Right forelimb (tissue), 1 donor: Measurements from ENCODE around the gene SLC14A1.

Source experiments
- DNase-seq: peaks from one replicate; pipeline ENCODE4 v3.0.0-alpha.2; 2018

The SLC14A1 gene

DNA sequence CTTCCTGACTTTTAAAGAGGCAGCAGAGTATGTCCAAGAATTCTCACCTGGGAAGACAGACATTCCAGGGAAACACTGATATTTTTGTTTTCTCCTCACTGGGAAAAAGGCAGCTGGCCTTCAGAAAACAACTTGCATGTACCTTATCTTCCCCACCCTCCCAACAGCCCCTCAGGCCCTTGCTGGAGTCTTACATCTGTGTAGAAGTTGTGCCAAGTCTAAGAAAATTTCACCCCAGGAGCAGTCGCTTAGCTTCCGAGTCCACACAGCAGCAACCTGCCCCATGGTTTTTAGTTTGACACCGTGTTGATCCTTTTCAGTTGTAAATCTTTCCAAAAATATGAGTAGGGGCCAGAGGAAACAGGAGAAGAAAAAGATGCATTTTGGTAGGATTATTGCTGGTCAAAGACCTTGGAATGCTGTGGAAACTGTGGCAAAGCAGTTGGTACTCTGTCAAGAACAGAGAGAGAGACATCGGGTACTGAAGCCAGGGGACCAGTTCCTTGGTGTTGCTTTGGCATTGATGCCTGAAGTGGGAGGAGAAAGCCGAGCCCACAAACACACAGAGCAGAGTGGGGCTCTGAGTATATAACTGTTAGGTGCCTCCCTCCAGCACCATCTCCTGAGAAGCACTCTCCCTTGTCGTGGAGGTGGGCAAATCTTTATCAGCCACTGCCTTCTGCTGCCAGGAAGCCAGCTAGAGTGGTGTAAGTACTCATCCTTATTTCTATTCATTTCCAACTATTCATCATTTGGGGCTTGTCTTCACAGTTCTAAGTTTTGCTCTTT, at the start of gene SLC14A1:
SLC14A1 (plus strand) TSS at position 615 of the 789 bp plus-strand sequence. CDS start 6,140 bp downstream, outside the sequence.
- DNase-seq: no peak

DNA sequence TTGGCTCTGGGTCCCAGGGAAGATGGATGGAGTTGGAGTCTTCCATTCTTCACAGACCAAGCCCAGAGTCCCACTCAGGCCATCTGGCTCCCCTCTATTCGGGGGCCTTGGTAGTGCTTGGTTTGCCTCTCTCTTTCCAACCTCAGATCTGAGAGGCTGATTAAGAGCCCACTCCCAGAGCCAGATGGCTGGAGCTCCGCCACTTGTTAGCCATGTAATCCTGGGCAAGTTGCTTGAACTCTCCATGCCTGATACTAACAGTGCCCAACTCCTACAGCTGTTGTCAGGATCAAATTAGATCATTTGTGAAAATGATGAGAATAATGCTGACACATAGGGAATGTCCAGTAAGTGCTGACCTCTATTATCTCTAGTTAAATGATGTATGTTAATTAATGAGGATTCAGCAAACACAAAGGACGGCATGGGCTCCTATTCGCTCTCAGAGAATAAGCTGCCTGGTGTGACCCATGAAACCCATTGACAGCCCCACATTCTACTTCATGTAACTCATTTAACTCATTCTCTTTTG, 46.6 kb upstream of the SLC14A1 start:
- no peak for DNase-seq

DNA sequence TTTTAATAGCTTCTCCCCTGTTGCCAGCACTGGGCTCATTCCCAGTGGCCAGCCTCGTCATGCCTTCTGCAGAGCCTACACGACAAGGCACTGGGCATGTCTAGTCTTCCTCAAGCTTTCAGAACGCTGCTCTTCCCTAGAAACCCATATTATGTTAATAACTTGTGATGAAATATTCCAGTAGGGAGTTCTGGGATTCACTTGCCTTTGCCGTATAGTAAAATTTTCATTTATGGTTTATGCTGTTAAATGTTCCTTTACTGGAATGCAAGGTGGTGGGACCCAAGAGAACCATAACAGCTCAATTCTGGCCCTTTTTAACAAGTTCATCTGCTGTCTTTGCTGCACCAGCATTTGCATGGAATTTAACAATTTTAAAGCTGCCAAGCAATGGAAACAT, 45.5 kb upstream of the SLC14A1 start:
- no peak for DNase-seq

DNA sequence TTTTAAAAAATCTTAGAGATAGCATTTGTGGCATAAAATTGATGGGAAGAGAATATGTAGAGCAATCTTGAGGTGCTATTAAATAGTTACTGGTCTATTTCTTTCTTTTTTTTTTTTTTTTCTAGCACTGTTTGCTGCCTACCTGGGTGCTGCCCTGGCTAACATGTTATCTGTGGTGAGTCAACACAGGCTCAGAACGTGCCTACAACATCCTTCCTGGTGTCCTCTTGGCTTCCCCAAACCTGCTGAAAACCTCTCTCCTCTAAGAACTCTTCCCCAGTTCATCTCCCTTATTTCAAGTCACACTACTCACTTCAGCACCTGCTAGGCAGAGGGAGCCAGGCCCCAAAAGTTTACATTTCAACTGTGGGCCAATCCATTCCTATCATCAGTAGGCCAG, 45.1 kb upstream of the SLC14A1 start:
- no peak for DNase-seq

DNA sequence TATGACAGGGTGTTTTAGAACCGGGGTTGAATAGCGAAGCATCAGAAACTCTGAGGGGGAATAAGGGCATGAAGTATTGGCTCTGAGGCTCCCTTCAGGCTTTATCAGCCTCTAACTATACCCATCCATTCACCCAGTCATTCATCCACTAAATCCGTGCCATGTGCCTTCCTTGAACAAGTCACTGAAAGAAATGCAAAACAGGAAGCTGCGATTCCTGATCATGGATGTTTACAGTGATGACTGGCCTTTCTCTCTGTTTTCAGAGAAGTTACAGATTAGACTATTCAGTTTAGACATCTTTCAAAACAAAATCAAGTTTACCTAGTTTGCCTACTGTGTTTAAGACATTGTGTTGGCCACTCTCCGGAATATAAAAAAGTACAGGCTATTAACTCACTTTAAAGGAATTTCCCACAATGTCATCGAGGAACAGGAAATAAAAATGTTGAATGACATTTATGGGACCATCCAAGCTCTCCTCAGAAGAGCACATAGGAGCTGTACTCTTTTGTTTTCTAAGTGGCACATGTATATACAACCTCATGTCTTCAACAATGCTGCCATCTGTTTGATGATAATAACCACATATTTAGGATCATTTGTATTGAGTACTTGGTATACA, 43.8 kb upstream of the SLC14A1 start:
- no peak for DNase-seq

DNA sequence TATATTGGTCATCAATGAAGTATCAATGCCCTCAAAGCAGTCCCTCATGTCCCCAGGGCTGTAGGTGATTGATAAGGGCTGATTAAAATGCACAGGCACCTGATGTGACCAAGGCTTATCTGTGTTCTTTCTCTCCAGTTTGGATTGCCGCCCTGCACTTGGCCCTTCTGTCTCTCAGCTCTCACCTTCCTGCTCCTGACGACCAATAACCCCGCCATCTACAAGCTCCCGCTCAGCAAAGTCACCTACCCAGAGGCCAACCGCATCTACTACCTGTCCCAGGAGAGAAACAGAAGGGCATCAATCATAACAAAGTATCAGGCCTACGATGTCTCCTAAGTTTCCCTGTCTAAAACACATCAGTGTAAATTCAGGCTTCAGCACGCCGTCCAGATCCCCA, 41.8 kb upstream of the SLC14A1 start:
- DNase-seq: no peak

DNA sequence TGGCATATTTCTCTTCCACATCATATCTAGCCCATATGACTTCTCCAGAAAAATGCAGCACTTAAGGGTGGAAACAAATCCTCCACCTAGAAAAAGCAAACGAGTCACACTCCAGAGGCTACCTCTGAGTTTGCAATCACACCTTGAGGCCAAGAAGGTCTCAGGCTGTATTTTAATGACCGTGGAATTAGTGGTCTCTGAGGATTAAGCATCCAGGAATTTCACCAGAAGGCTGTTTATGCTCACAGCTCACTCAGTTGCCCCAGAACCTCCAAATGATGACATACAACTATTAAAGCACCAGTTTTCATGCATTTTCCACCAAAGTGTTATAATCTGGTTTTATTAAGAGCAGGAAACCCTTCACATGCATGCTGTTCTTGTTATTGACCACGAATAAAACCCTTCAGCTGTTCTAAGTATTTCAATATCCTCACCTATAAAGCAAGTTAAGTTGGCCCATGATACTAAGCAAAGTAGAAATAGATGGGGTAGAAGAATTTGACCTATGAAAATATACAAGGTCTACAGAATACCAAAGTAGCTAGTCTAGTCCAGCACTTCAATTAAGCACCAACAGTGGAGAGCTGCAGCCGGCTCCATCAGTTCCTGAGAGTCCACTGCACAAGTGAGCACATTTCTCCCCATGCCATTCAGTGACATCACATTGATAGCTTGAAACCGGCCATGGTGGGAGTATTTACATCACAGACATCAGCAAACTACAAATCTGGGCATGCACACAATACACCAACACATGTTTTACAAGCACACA, 39.5 kb upstream of the SLC14A1 start:
- DNase-seq: no peak

DNA sequence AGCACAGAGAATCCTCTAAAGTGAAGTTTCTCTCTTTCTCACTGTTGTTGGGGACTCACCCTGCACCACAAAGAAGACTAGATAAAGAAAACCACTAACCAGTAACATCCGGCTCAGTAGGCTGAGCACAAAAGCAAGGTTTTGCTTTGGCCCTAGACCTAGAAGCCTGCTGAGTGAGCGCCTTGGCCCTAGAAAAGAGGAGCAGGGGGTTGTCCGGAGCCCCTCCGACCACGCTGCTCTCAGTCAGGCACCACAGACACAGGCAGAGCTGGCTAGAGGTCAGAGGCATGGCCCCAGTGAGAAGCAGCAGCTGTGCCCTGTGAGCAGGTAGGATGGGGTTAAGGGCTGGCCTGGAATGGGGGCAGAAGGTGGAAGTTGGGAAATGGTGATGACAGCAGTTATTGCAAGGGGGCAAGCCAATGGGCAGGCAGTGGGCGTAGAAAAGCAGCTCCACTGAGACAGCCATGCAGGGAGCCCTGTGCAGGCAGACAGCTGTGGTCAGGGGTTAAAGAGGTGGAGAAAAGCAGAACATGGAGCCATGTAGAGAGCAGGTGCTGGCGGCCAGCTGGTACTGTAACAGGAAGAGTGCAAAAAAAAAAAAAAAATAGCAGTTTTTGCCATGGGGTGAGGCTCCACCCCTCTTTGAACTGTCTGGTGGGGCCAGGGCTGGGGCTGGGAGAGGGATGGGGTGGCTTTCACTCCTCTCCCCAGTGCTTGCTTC, 36.9 kb upstream of the SLC14A1 start:
- no peak for DNase-seq

DNA sequence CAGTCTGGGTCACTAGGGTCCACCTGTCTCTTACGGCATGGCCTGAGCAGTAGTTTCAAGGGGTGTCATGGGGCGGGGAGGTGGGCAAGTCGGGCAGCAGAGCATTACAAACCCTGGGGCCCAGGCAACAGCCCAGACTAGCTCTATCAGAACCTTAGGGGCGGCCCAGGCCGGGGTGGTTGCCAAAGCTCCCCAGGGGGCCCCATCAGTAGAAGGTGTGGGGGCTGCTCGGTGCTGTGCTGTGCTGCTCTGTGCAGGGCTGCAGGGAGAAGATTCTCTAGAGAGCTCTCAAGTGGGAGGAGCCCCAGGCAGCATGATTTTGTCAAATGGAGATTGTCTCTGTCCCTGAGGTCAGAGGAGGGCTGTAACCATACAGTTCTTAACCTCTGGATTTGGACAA, 36.4 kb upstream of the SLC14A1 start:
- no peak for DNase-seq

DNA sequence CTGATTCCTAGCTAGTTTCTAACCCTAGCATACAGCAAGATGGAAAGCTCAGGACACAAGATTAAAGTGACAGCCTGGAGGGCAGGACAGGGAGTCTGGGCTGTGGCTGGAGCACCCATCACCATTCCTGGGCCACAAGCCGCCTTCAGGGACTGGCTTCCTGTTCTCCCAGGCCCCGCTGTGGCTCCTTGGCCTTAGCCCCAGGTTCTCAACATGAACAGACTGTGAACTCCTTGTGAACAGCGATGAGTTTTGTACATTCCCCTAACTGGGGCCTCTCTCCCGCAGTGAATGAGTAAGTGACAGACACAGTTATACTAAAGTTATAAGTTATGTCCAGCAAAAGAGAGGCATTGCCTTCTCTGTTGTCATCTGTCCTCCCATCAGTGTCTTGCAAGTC, 35.9 kb upstream of the SLC14A1 start:
- no peak for DNase-seq

DNA sequence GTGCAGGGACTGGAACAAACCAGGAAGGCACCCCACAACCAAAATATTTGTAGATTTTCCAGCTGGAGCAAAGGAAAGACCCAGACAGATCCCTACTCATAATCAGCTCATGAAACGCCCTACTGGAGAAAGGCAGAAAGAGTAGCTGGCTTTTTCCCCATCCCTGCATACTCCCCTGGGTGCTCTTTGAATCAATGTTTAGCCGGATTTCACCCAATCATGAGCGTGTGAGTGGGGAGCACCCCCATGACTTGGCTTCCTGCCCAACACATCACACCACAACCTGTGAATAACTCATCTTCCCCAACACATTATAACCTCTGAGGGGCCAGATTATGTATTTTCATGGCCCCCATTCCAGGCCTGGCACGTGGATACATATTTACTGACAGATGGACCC, 35.1 kb upstream of the SLC14A1 start:
- DNase-seq: no peak

DNA sequence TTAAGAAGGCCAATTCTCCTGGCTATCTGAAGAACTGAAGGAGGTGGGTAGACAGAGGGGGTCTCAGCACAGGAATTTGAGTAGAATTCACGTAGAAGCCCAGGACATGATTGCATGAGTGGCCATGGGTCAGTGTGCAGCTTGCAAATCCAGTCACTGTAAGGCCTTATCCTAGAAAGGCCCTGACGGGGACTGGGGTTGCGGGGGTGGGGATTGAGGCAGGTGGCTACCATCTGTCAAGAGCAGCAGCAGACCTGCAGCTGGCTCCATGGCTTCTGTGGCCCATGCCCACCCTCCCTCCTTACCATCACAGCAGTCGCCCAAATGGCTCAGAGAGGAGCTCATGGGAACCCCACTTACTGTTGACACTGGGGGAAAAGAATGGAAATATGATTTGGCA, 34.6 kb upstream of the SLC14A1 start:
- no peak for DNase-seq

DNA sequence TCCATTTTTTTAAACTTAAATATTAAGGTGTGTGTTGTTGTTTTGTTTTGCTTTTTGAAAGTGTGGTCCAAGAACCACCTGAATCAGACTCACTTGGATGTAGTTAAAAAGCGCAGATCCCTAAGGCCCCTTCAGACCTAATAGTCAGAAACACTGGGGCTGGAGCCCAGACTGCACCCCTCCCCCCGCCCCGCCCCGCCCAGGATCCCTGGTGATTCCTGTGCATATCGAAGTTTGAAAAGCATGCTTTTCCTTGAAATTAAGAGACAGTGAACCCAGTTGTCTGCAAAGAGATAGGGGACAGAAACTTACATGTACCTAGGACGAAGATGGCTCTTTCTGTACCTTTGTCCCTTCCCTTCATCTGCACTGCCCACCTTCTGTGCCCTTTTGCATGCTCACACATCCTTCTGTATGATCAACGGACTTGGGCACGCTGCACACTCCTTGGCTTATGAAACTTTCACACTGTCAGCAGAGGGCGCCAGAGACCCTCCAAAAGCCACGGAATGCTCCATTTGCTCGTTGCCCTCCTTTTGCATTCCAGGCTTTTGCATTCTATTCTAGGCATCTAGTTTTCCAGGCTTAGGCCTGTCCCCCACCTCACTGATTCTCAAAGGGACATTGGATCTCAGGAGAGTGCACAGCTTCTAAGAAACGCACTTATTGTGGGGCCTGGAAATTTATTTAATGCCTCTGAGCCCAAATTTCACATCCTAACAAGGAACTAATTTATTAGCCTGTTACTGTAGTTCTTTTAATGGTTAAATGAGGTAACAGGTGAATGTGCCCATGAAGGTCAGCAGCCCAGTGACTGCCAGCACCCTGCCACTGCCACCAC, 32.8 kb upstream of the SLC14A1 start:
- peak; percentile 84 for DNase-seq

DNA sequence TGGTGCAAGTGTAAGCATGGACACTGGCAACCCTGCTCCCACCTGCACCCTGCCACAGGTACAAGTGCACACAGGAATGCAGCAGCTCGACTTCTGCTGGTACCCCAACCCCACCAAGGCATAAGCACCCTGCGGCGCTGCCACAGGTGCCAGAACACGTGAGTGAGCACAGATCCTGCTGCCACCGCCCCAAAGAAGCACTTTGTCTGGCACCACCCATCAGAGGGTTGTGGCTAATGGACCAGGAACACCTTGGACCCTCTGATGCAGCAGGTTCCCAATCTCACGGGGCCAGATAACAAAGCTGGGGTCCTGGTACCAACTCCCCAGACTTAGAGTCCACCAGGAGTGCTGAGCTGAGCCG, 32.2 kb upstream of the SLC14A1 start:
- DNase-seq: no peak

DNA sequence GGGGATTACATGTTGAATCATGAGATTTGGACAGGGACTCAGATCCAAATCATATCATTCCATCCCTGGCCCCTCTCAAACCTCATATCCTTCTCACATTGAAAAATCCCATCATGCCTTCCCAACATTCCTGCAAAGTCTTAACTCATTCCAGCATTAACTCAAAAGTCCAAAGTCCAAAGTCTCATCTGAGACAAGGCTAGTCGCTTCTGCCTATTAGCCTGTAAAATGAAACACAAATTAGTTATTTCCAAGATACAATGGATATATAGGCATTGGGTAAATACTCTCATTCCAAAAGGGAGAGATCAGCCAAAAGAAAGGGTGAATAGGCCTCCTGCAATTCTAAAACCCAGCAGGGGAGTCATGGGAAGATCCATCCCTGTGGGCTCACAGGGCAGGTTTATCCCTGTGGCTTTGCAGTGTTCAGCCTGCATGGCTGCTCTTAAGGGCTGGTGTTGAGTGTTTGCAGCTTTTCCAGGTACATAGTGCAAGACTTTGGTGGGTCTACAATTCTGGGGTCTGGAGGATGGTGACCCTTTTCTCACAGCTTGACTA, 21.2 kb upstream of the SLC14A1 start:
- DNase-seq: no peak

DNA sequence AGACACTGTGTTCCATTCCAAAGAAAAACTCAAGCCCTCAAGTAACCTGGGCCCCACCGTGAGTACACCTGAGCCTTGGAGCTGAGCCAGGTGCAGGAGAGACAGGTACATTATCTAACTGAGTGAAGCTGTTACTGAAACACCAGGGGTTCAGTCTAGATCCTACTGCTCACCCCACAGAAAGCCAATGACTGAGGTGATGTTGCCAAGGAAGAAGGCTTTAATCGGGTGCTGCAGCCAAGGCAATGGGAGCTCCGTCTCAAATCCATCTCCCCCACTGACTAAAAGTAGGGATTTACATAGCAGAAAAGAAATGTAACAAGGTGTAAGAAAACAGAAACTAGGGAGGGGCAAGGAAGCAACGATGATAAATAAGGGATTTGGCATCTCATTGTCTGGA, 15.2 kb upstream of the SLC14A1 start:
- DNase-seq: no peak

DNA sequence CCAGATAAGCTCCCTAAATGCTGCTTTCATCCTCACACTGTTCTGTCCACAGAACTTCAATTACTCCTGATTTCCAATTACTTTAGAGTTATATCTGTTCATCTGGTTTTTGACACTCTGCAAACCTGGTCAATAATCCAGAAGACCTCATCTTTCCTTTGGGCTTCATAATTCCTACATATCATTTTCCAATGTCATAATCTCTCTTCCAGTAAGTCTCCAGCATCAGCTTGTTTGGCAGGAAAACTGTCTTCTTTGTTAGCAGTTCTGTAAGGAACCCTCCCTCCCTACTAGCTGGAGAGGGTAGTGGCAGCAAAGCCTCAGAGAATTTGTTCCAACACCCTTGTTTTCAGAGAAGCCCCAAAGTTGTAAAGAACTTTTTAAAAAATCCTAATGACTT, 11.9 kb upstream of the SLC14A1 start:
- DNase-seq: no peak

DNA sequence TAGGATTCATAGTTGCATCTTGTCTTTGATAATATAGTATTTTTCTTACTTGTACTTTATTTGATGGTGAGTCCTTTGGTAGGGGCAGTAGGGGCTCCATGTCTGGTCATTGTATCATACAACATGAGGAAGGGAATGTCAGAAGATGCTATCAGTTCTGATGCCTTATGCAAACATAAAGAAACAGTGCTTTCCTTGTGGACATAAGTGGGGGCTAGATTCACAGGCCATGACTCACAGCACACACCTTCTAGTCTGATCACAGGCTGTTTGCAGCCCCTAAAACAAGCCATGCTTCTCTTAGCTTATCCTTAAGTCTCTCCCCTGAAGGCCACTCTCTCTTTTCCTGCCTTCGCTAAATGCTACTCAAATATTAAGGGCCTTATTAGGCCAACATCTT, 10.7 kb upstream of the SLC14A1 start:
- DNase-seq: no peak

DNA sequence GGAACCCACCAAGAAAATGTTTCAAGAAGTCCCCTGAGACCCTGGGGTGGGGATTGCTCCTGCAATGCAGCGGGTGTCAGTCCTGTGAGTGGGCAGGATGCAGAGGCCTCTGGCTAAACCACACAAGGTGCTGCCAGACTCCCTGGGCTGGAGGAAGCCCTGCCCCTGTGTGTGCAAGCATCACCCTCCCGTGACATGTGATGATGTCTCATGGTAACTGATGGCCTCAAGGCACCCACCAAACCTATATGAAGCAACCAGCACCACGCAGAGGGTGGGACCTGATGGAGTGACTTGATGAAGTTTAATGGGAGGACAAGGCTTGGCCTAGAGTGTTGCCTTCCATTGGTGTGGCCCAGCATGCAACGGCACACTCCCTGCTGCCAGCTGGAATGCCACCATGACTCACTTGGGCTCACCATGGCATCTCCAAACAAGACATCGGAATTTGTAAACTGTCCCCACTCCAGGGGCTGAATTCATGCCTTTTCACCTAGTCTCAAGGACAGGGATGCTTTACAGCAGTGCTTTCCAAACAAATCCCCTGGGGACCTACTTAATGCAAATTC, 8.7 kb upstream of the SLC14A1 start:
- DNase-seq: no peak

DNA sequence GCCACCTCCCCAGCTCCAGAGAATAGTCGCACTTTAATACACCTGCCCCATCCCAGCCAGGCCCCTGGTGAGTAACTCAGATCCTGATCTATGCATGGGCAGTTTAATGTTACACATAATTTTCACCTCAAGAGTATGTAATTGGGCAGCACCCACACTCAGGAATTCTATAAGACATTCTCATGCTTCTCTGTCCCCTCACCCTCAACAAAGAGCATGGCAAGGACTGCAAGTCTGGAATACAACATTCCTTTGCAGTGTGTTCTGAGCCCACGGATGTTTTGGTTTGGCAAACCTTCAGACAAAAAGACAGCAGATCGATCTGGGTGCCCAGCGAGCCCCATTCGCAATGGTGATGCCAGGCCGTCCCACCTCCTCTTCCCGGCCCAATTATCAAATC, 4.9 kb upstream of the SLC14A1 start:
- no peak for DNase-seq

DNA sequence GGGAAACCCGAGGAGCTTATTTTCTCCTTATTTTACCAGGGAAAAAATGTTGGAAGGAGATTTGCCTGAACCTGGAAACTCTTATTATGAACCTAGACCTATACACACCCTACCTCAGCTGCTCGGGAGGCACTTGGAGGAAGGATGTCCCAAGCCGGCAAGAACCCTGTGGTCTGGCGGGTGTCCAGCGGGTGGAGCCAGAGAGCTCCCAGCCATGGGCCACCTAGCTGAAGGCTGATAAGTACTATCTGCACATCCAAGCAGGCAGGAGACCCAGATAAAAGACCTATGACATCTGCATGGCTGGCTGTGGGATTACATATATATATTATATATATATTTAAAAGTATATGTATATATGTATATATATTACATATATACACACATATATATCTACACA, 1.1 kb upstream of the SLC14A1 start:
- peak; percentile 62 for DNase-seq
